HFFc6 (cell line): ENCODE data around the gene DCD. TPM values are rescaled to one million over a fixed set of nuclear protein-coding genes. Genes with fewer than 3 reads are reported as not detected.
A peak's percentile ranks its signal among the peaks of the same experiment; 100 is the strongest.

Source experiments
- DNase-seq: peaks from one replicate; pipeline ENCODE4 v3.0.0-alpha.2; 2018
- H3K27ac Mint-ChIP-seq: 2 replicates; pipeline ENCODE4 v1.8.0; 2020; ENCODE audit warnings: mild to moderate bottlenecking, mixed read lengths
- H3K27me3 Mint-ChIP-seq: 2 replicates; pipeline ENCODE4 v1.8.0; 2021; ENCODE audit warnings: mild to moderate bottlenecking, moderate library complexity, mixed read lengths; ENCODE audit not compliant: insufficient read depth
- H3K36me3 Mint-ChIP-seq: 2 replicates; pipeline ENCODE4 v1.8.0; 2021; ENCODE audit warnings: low read depth, mixed read lengths
- H3K4me1 Mint-ChIP-seq: 2 replicates; pipeline ENCODE4 v1.8.0; 2020; ENCODE audit warnings: low read depth, mixed read lengths
- H3K4me3 Mint-ChIP-seq: 2 replicates; pipeline ENCODE4 v1.8.0; 2020; ENCODE audit warnings: mild to moderate bottlenecking, moderate library complexity, mixed read lengths
- H3K9me3 Mint-ChIP-seq: 2 replicates; pipeline ENCODE4 v1.8.0; 2020; ENCODE audit warnings: mild to moderate bottlenecking, mixed read lengths
- long read RNA-seq: library from polyadenylated mRNA; unstranded; transcript quantifications from one replicate; pipeline ENCODE4 v2.0.0, GENCODE V29; 2019
- total RNA-seq, 6 experiments: library from RNA; stranded (reverse); fragmentation: NEBNext Ultra II Directional; extraction: Animal tissue kit (Norgen Biotek cat#: 25700); gene quantifications; 2 replicates in 1 of 6; 3 replicates in 5 of 6; pipeline ENCODE4 v1.2.3, GENCODE V29; 2021
- TF ChIP-seq, protein P1 (sequence below): fragments of 200-600 bp; sonication (generic); IDR thresholded peaks from 2 replicates; pipeline ENCODE4 v1.5.0; 2021; ENCODE audit warnings: antibody characterized with exemption, mild to moderate bottlenecking

DCD gene, protein sequence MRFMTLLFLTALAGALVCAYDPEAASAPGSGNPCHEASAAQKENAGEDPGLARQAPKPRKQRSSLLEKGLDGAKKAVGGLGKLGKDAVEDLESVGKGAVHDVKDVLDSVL
- total RNA-seq: not detected
- long read RNA-seq: 0 reads

- H3K27ac Mint-ChIP-seq: no peak within 1 kb of the TSS
- TF ChIP-seq, protein P1, sequence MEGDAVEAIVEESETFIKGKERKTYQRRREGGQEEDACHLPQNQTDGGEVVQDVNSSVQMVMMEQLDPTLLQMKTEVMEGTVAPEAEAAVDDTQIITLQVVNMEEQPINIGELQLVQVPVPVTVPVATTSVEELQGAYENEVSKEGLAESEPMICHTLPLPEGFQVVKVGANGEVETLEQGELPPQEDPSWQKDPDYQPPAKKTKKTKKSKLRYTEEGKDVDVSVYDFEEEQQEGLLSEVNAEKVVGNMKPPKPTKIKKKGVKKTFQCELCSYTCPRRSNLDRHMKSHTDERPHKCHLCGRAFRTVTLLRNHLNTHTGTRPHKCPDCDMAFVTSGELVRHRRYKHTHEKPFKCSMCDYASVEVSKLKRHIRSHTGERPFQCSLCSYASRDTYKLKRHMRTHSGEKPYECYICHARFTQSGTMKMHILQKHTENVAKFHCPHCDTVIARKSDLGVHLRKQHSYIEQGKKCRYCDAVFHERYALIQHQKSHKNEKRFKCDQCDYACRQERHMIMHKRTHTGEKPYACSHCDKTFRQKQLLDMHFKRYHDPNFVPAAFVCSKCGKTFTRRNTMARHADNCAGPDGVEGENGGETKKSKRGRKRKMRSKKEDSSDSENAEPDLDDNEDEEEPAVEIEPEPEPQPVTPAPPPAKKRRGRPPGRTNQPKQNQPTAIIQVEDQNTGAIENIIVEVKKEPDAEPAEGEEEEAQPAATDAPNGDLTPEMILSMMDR: no peak
- H3K4me1 Mint-ChIP-seq: no peaks in the 10 kb centered on the region
- H3K9me3 Mint-ChIP-seq: no peaks in the 10 kb centered on the region
- DNase-seq: no peak
- H3K36me3 Mint-ChIP-seq: no peaks in the 10 kb centered on the region
- H3K4me3 Mint-ChIP-seq: no peak within 1 kb of the TSS
- H3K27me3 Mint-ChIP-seq: peaks cover 18% of the 10 kb centered on the region
Observed at GRCh38 chr12:54648265-54648664, at the start of gene DCD. DCD (minus strand) TSS chr12:54648365; CDS start chr12:54648303, 62 bp downstream.

- no peak for DNase-seq
- Mint-ChIP-seq H3K27me3 (peaks cover 11% of the 10 kb centered on the region), H3K4me3 (no peak overlapping the region), H3K36me3 (no peaks in the 10 kb centered on the region), H3K9me3 (no peaks in the 10 kb centered on the region), H3K4me1 (no peaks in the 10 kb centered on the region), H3K27ac (no peak overlapping the region)
- TF ChIP-seq, protein P1: no peak
Observed at GRCh38 chr12:54697851-54698250, 49.7 kb upstream of the DCD start.

- no peak overlapping the region for H3K4me3 Mint-ChIP-seq
- H3K27me3 Mint-ChIP-seq: peaks cover 5% of the 10 kb centered on the region
- TF ChIP-seq, protein P1: no peak
- DNase-seq: no peak
- no peaks in the 10 kb centered on the region for H3K9me3 Mint-ChIP-seq
- H3K4me1 Mint-ChIP-seq: no peaks in the 10 kb centered on the region
- H3K36me3 Mint-ChIP-seq: no peaks in the 10 kb centered on the region
- no peak overlapping the region for H3K27ac Mint-ChIP-seq
Observed at GRCh38 chr12:54692353-54692752, 44.2 kb upstream of the DCD start.

DNA sequence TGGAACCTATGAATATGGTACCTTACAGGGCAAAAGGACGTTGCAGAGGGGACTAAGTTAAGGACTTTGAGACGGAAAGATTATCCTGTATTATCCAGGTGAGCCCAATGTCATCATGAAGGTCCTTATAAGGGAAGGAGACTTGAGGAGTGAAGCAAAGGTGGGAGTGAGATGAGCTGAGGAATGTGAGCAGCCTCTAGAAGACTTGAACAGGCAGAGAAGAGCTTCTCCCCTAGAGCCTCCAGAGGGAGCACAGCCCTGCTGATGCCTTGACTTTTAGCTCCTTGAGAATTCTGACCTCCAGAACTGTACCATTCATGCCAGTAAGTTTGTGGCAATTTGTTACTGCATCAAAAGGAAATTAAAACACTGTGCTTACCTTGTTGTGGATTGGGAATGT lies 41.8 kb upstream of the DCD start:
- no peak overlapping the region for H3K4me3 Mint-ChIP-seq
- no peak for DNase-seq
- H3K27ac Mint-ChIP-seq: no peak overlapping the region
- no peaks in the 10 kb centered on the region for H3K9me3 Mint-ChIP-seq
- TF ChIP-seq, protein P1: peak; percentile 28
- H3K27me3 Mint-ChIP-seq: peaks cover 8% of the 10 kb centered on the region
- no peaks in the 10 kb centered on the region for H3K4me1 Mint-ChIP-seq
- H3K36me3 Mint-ChIP-seq: no peaks in the 10 kb centered on the region

DNA sequence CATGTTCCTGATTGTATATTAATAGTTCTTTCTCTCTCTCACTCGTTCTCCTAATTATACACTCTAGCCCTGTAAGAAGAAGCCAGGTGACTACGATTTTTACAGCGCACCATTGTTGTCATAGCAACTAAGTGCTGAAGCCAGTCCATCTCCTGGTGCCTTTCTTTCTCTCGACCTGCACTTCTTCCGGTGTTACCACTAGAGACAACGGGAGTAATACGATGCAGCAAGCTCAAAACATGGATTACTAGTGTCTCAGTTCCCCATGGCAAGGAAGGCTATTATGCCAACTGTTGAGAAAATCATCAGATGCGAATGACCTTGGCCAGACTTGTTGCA lies 40.8 kb upstream of the DCD start:
- no peaks in the 10 kb centered on the region for H3K9me3 Mint-ChIP-seq
- H3K27ac Mint-ChIP-seq: no peak overlapping the region
- no peak overlapping the region for H3K4me3 Mint-ChIP-seq
- peaks cover 8% of the 10 kb centered on the region for H3K27me3 Mint-ChIP-seq
- no peaks in the 10 kb centered on the region for H3K36me3 Mint-ChIP-seq
- TF ChIP-seq, protein P1: no peak
- no peaks in the 10 kb centered on the region for H3K4me1 Mint-ChIP-seq
- DNase-seq: no peak
